Gastrocnemius medialis (tissue), 4 donors: ENCODE results near the gene HLA-DPA1. TPM values are rescaled to one million over a fixed set of nuclear protein-coding genes. Genes with fewer than 3 reads are reported as not detected.

ENCODE experiments used
- ATAC-seq, 2 donors: fragments of 150-250 bp; one replicate each; pipeline ENCODE4 v1.9.1; 2016
- DNase-seq, 2 donors: peaks; one replicate each; pipeline ENCODE4 v3.0.0-alpha.2; 2019
- H3K27ac ChIP-seq, 4 donors: fragments of 200-600 bp; sonication (generic); 1 replicate in 1 of 4; 2 replicates in 3 of 4; pipeline ENCODE4 v1.5.1; 2016 to 2018; ENCODE audit warnings: mild to moderate bottlenecking in 2 of 4, moderate library complexity in 1 of 4
- H3K27me3 ChIP-seq, 3 donors: fragments of 200-600 bp; sonication (generic) in 2 of 3; 1 replicate in 1 of 3; 2 replicates in 2 of 3; pipeline versions ENCODE4 v1.5.1 to v1.6.0; 2016 to 2019; ENCODE audit warnings: mild to moderate bottlenecking in 1 of 3, moderate library complexity in 1 of 3
- H3K36me3 ChIP-seq, 2 donors: fragments of 200-600 bp; sonication (generic) in 1 of 2; one replicate each; pipeline ENCODE4 v1.5.1; 2017 to 2018
- H3K4me1 ChIP-seq, 2 donors: fragments of 200-600 bp; sonication (generic) in 1 of 2; one replicate each; pipeline ENCODE4 v1.5.1; 2016 to 2017; ENCODE audit warnings: mild to moderate bottlenecking in 2 of 2
- H3K4me3 ChIP-seq, 4 donors: fragments of 200-600 bp; sonication (generic) in 3 of 4; 1 replicate in 1 of 4; 2 replicates in 3 of 4; pipeline ENCODE4 v1.5.1; 2016 to 2019; ENCODE audit warnings: mild to moderate bottlenecking in 2 of 4
- H3K9me3 ChIP-seq, 3 donors: fragments of 200-600 bp; sonication (generic) in 2 of 3; 1 replicate in 1 of 3; 2 replicates in 2 of 3; pipeline ENCODE4 v1.5.1; 2016 to 2019
- CTCF ChIP-seq, 5 experiments: fragments of 450-650 bp in 3 of 5; fragments of 200-600 bp in 2 of 5; sonication (generic) in 2 of 5; IDR thresholded peaks in 4 of 5; conservative IDR thresholded peaks in 1 of 5; 1 replicate in 4 of 5; 2 replicates in 1 of 5; pipeline ENCODE4 v1.5.1; 2016 to 2019; ENCODE audit warnings: antibody characterized with exemption in 5 of 5, mild to moderate bottlenecking in 3 of 5, moderate library complexity in 3 of 5
- POLR2A ChIP-seq, 2 donors: fragments of 450-650 bp; IDR thresholded peaks; one replicate each; pipeline ENCODE4 v1.6.1; 2017; ENCODE audit warnings: antibody characterized with exemption in 2 of 2, mild to moderate bottlenecking in 2 of 2, moderate library complexity in 2 of 2
- in situ Hi-C, 4 donors: fragments of 200-750 bp; cut with MboI; loops; one replicate each; pipeline versions ENCODE4 v1.15.0 to v1.8.0; 2017; ENCODE audit warnings: low sequenced_read_pairs in 4 of 4
- intact Hi-C: fragments of 100-400 bp; cut with DNase I; formaldehyde crosslinking; loops from one replicate; pipeline ENCODE4 v1.15.1; 2023; ENCODE audit warnings: low total_unique reads
- total RNA-seq, 4 donors: library from RNA; depleted of rRNA; stranded (reverse); fragments of >200 nt; gene quantifications; one replicate each; pipeline versions ENCODE4 v1.1.0 to v1.2.3, GENCODE V29; 2016

HLA-DPA1 gene
- total RNA-seq, 4 donors from 2014 or later: 6.8 to 51.8 (median 23.4) TPM

GRCh38 chr6:33095681-33096080, 22.2 kb upstream of the HLA-DPA1 start:
- no peak overlapping the region for H3K27ac ChIP-seq
- intact Hi-C loops (no loop called here), in situ Hi-C loops (no loop called here)
- ATAC-seq (no peak), DNase-seq (no peak)
- no peaks in the 10 kb centered on the region for H3K4me1 ChIP-seq
- TF ChIP-seq POLR2A (IDR thresholded peaks at IDR 0.05) (no peak), CTCF (IDR thresholded peaks at IDR 0.05 in 4 of 5, conservative IDR thresholded peaks at IDR 0.05 in 1 of 5) (no peak)
- peaks cover 0 to 3% (median 0%) of the 10 kb centered on the region in 3 donors for H3K9me3 ChIP-seq
- H3K4me3 ChIP-seq: no peak overlapping the region
- no peaks in the 10 kb centered on the region for H3K36me3 ChIP-seq
- H3K27me3 ChIP-seq: peaks cover 0 to 3% (median 0%) of the 10 kb centered on the region in 3 donors

- ATAC-seq: no peak
Measured at GRCh38 chr6:33093855-33094254, 20.4 kb upstream of the HLA-DPA1 start.

GRCh38 chr6:33092385-33092784, 18.9 kb upstream of the HLA-DPA1 start:
- no peak for ATAC-seq
- Histone ChIP-seq H3K27me3 (peaks cover 0 to 3% (median 0%) of the 10 kb centered on the region in 3 donors), H3K4me1 (no peaks in the 10 kb centered on the region), H3K9me3 (peaks cover 0 to 2% (median 0%) of the 10 kb centered on the region in 3 donors), H3K27ac (no peak overlapping the region), H3K4me3 (no peak overlapping the region), H3K36me3 (no peaks in the 10 kb centered on the region)
- TF ChIP-seq POLR2A (IDR thresholded peaks at IDR 0.05) (no peak), CTCF (IDR thresholded peaks at IDR 0.05 in 4 of 5, conservative IDR thresholded peaks at IDR 0.05 in 1 of 5) (no peak)
- intact Hi-C loops (no loop called here), in situ Hi-C loops (no loop called here)
- DNase-seq: no peak

More at GRCh38 chr6:33093855-33094254, 20.4 kb upstream of the HLA-DPA1 start:
- peaks cover 0 to 3% (median 0%) of the 10 kb centered on the region in 3 donors for H3K9me3 ChIP-seq
- no peaks in the 10 kb centered on the region for H3K36me3 ChIP-seq
- intact Hi-C loops: no loop called here
- no peak for DNase-seq
- H3K4me3 ChIP-seq: no peak overlapping the region
- no peak overlapping the region for H3K27ac ChIP-seq
- no peaks in the 10 kb centered on the region for H3K4me1 ChIP-seq
- in situ Hi-C loops: no loop called here
- peaks cover 0 to 3% (median 0%) of the 10 kb centered on the region in 3 donors for H3K27me3 ChIP-seq
- TF ChIP-seq POLR2A (IDR thresholded peaks at IDR 0.05) (no peak), CTCF (IDR thresholded peaks at IDR 0.05 in 4 of 5, conservative IDR thresholded peaks at IDR 0.05 in 1 of 5) (no peak)

GRCh38 chr6:33091957-33092356, 18.5 kb upstream of the HLA-DPA1 start:
- Histone ChIP-seq H3K27ac (no peak overlapping the region), H3K9me3 (no peaks in the 10 kb centered on the region), H3K27me3 (peaks cover 0 to 3% (median 0%) of the 10 kb centered on the region in 3 donors), H3K36me3 (no peaks in the 10 kb centered on the region), H3K4me1 (no peaks in the 10 kb centered on the region), H3K4me3 (no peak overlapping the region)
- intact Hi-C loops: no loop called here
- in situ Hi-C loops: no loop called here
- TF ChIP-seq POLR2A (IDR thresholded peaks at IDR 0.05) (no peak), CTCF (IDR thresholded peaks at IDR 0.05 in 4 of 5, conservative IDR thresholded peaks at IDR 0.05 in 1 of 5) (peak in 3 of 5 experiments; percentile 33 to 48 (median 43))
- DNase-seq (no peak), ATAC-seq (no peak)
